Gastroesophageal sphincter (tissue), 3 donors: Measurements from ENCODE around the gene SPATA9.

Source experiments
- CTCF ChIP-seq, 4 experiments: fragments of 200-600 bp in 2 of 4; fragments of 450-650 bp in 2 of 4; sonication (generic) in 1 of 4; IDR thresholded peaks; one replicate each; pipeline ENCODE4 v1.5.1; 2017 to 2019; ENCODE audit warnings: antibody characterized with exemption in 4 of 4, mild to moderate bottlenecking in 2 of 4, moderate library complexity in 2 of 4
- POLR2A ChIP-seq, 2 donors: fragments of 450-650 bp; IDR thresholded peaks; one replicate each; pipeline ENCODE4 v1.6.1; 2017; ENCODE audit warnings: antibody characterized with exemption in 2 of 2, mild to moderate bottlenecking in 2 of 2, moderate library complexity in 1 of 2
- POLR2AphosphoS5 ChIP-seq: sonication (generic); formaldehyde crosslinking; IDR thresholded peaks from one replicate; pipeline ENCODE4 v1.6.1; 2017; ENCODE audit warnings: antibody characterized with exemption

- no peak for TF ChIP-seq POLR2A (IDR thresholded peaks at IDR 0.05)
- no peak for TF ChIP-seq CTCF (IDR thresholded peaks at IDR 0.05)
- TF ChIP-seq POLR2AphosphoS5: no peak
These were observed 15.1 kb downstream of the SPATA9 start for GRCh38 chr5:95667678-95668077.
